Measurements from ENCODE around the gene DMD. TPM values are rescaled to one million over a fixed set of nuclear protein-coding genes. Genes with fewer than 3 reads are reported as not detected.

The DMD gene
- total and polyA plus RNA-seq, 2 donors (not counting 1 experiment from before 2014, with no cell fraction given) = 5.1 to 7.2 TPM

GRCh38 chrX:32867781-32868523 lies 343.4 kb downstream of the DMD start:
- Histone ChIP-seq H3K79me2 (ENCODE audit: control insufficient read depth, insufficient read depth, low read length) (no peaks in the 10 kb centered on the region), H3K36me3 (ENCODE audit: control insufficient read depth, insufficient read depth, low read length) (no peaks in the 10 kb centered on the region), H3K27ac (ENCODE audit: insufficient read depth, low read length) (no peak overlapping the region), H4K20me1 (ENCODE audit: control insufficient read depth, extremely low read depth, insufficient read depth, low read length) (no peaks in the 10 kb centered on the region), H3K4me3 (replicated peaks in 1 of 4; ENCODE audit: control extremely low read depth in 1 of 4, insufficient read depth in 1 of 4, low read depth in 3 of 4, low read length in 4 of 4) (no peak overlapping the region), H3K27me3 (ENCODE audit: control insufficient read depth, insufficient read depth, low read length) (no peaks in the 10 kb centered on the region), H2AFZ (ENCODE audit: low read length) (no peak overlapping the region), H3K4me2 (ENCODE audit: extremely low read depth, insufficient read depth, low read length) (no peak overlapping the region), H3K4me1 (ENCODE audit: control insufficient read depth, extremely low read depth, insufficient read depth, low read length) (no peaks in the 10 kb centered on the region), H3K9ac (ENCODE audit: insufficient read depth, low read length) (no peak overlapping the region), H3K9me3 (ENCODE audit: control insufficient read depth, insufficient read depth, low read depth, low read length) (no peaks in the 10 kb centered on the region)
- no peak for TF ChIP-seq EZH2 (IDR thresholded peaks at IDR 0.05; ENCODE audit: low read length, missing control alignments)
- no peak for TF ChIP-seq CTCF (conservative IDR thresholded peaks at IDR 0.05 in 1 of 2, IDR thresholded peaks at IDR 0.05 in 1 of 2; ENCODE audit: low read depth in 1 of 2, low read length in 2 of 2)
- DNase-seq (ENCODE audit: low read depth in 2 of 2) = no peak

GRCh38 chrX:32852203-32852602 lies 359.1 kb downstream of the DMD start:
- H3K27ac ChIP-seq (ENCODE audit: insufficient read depth, low read length) = no peak overlapping the region
- no peak for DNase-seq (ENCODE audit: low read depth in 2 of 2)
- H3K4me3 ChIP-seq (replicated peaks in 1 of 4; ENCODE audit: control extremely low read depth in 1 of 4, insufficient read depth in 1 of 4, low read depth in 3 of 4, low read length in 4 of 4) = no peak overlapping the region
- H3K9ac ChIP-seq (ENCODE audit: insufficient read depth, low read length) = no peak overlapping the region
- TF ChIP-seq EZH2 (IDR thresholded peaks at IDR 0.05; ENCODE audit: low read length, missing control alignments) = no peak
- TF ChIP-seq CTCF (conservative IDR thresholded peaks at IDR 0.05 in 1 of 2, IDR thresholded peaks at IDR 0.05 in 1 of 2; ENCODE audit: low read depth in 1 of 2, low read length in 2 of 2) = no peak
- H3K4me1 ChIP-seq (ENCODE audit: control insufficient read depth, extremely low read depth, insufficient read depth, low read length) = no peaks in the 10 kb centered on the region
- H2AFZ ChIP-seq (ENCODE audit: low read length) = no peak overlapping the region
- H3K9me3 ChIP-seq (ENCODE audit: control insufficient read depth, insufficient read depth, low read depth, low read length) = no peaks in the 10 kb centered on the region
- H4K20me1 ChIP-seq (ENCODE audit: control insufficient read depth, extremely low read depth, insufficient read depth, low read length) = no peaks in the 10 kb centered on the region
- no peak overlapping the region for H3K4me2 ChIP-seq (ENCODE audit: extremely low read depth, insufficient read depth, low read length)
- H3K27me3 ChIP-seq (ENCODE audit: control insufficient read depth, insufficient read depth, low read length) = no peaks in the 10 kb centered on the region
- H3K36me3 ChIP-seq (ENCODE audit: control insufficient read depth, insufficient read depth, low read length) = no peaks in the 10 kb centered on the region
- H3K79me2 ChIP-seq (ENCODE audit: control insufficient read depth, insufficient read depth, low read length) = no peaks in the 10 kb centered on the region

- Histone ChIP-seq H3K9me3 (ENCODE audit: control insufficient read depth, insufficient read depth, low read depth, low read length) (no peaks in the 10 kb centered on the region), H3K79me2 (ENCODE audit: control insufficient read depth, insufficient read depth, low read length) (no peaks in the 10 kb centered on the region), H3K36me3 (ENCODE audit: control insufficient read depth, insufficient read depth, low read length) (no peaks in the 10 kb centered on the region), H3K4me2 (ENCODE audit: extremely low read depth, insufficient read depth, low read length) (no peak overlapping the region), H3K27ac (ENCODE audit: insufficient read depth, low read length) (no peak overlapping the region), H4K20me1 (ENCODE audit: control insufficient read depth, extremely low read depth, insufficient read depth, low read length) (no peaks in the 10 kb centered on the region), H3K4me3 (replicated peaks in 1 of 4; ENCODE audit: control extremely low read depth in 1 of 4, insufficient read depth in 1 of 4, low read depth in 3 of 4, low read length in 4 of 4) (no peak overlapping the region), H2AFZ (ENCODE audit: low read length) (no peak overlapping the region), H3K27me3 (ENCODE audit: control insufficient read depth, insufficient read depth, low read length) (no peaks in the 10 kb centered on the region), H3K9ac (ENCODE audit: insufficient read depth, low read length) (no peak overlapping the region), H3K4me1 (ENCODE audit: control insufficient read depth, extremely low read depth, insufficient read depth, low read length) (no peaks in the 10 kb centered on the region)
- TF ChIP-seq CTCF (conservative IDR thresholded peaks at IDR 0.05 in 1 of 2, IDR thresholded peaks at IDR 0.05 in 1 of 2; ENCODE audit: low read depth in 1 of 2, low read length in 2 of 2) (no peak), EZH2 (IDR thresholded peaks at IDR 0.05; ENCODE audit: low read length, missing control alignments) (no peak)
- no peak for DNase-seq (ENCODE audit: low read depth in 2 of 2)
Measured at GRCh38 chrX:32851556-32851955, 359.8 kb downstream of the DMD start.
